WTC11 (cell line): ENCODE data around the gene SKI. TPM values are rescaled to one million over a fixed set of nuclear protein-coding genes. Genes with fewer than 3 reads are reported as not detected.

Experiments
- ATAC-seq: fragments of 200-7000 bp; cut with Tn5 transposase; 2 replicates; pipeline ENCODE4 v1.10.0; 2021; ENCODE audit warnings: mild to moderate bottlenecking, moderate library complexity
- CTCF ChIA-PET: fragments of 300-600 bp; sonication (Branson Sonifier 250); formaldehyde crosslinking; loops from one replicate; lab custom pipeline; 2021; ENCODE audit warnings: antibody characterized with exemption; lab: Charles Lee
- POLR2A ChIA-PET: fragments of 350-600 bp; sonication (Branson Sonifier 250); formaldehyde crosslinking; loops from one replicate; lab custom pipeline; 2021; ENCODE audit warnings: antibody characterized with exemption; lab: Charles Lee
- DNase-seq: peaks from one replicate; pipeline ENCODE4 v3.0.0; 2021; ENCODE audit warnings: low spot score
- H3K27ac Mint-ChIP-seq: 2 replicates; pipeline ENCODE4 v1.8.0; 2021; ENCODE audit warnings: mixed read lengths
- H3K27me3 Mint-ChIP-seq: 2 replicates; pipeline ENCODE4 v1.8.0; 2021; ENCODE audit warnings: low read depth, mild to moderate bottlenecking, moderate library complexity, mixed read lengths
- H3K36me3 Mint-ChIP-seq: 2 replicates; pipeline ENCODE4 v1.8.0; 2021; ENCODE audit warnings: mixed read lengths
- H3K4me1 Mint-ChIP-seq: 2 replicates; pipeline ENCODE4 v1.8.0; 2022; ENCODE audit warnings: mixed read lengths
- H3K4me3 Mint-ChIP-seq: 2 replicates; pipeline ENCODE4 v1.8.0; 2021; ENCODE audit warnings: mild to moderate bottlenecking, moderate library complexity, mixed read lengths
- H3K9me3 Mint-ChIP-seq: 2 replicates; pipeline ENCODE4 v1.8.0; 2021; ENCODE audit warnings: mixed read lengths
- AFF4 ChIP-seq: sonication (generic); formaldehyde crosslinking; IDR thresholded peaks from 2 replicates; pipeline ENCODE4 v1.8.1; 2023; ENCODE audit warnings: mild to moderate bottlenecking, missing genetic modification reagents, borderline replicate concordance
- CDX4 ChIP-seq: fragments of 250-450 bp; sonication (Bioruptor Pico); IDR thresholded peaks from 2 replicates; pipeline ENCODE4 v1.9.0; 2021; ENCODE audit warnings: moderate library complexity, mild to moderate bottlenecking, inconsistent platforms, borderline replicate concordance
- E2F4 ChIP-seq: sonication (generic); formaldehyde crosslinking; IDR thresholded peaks from 2 replicates; pipeline ENCODE4 v1.8.1; 2022; ENCODE audit warnings: low read depth, mild to moderate bottlenecking, moderate library complexity, missing genetic modification reagents, borderline replicate concordance
- ELF4 ChIP-seq: sonication (generic); formaldehyde crosslinking; IDR thresholded peaks from 2 replicates; pipeline ENCODE4 v1.8.1; 2022; ENCODE audit warnings: low read depth, mild to moderate bottlenecking, moderate library complexity, missing genetic modification reagents
- FOXJ3 ChIP-seq: sonication (generic); formaldehyde crosslinking; IDR thresholded peaks from 2 replicates; pipeline ENCODE4 v1.9.0; 2021; ENCODE audit warnings: missing genetic modification reagents, mild to moderate bottlenecking, borderline replicate concordance
- GABPB1 ChIP-seq: sonication (generic); formaldehyde crosslinking; IDR thresholded peaks from 2 replicates; pipeline ENCODE4 v1.8.1; 2023; ENCODE audit warnings: mild to moderate bottlenecking, missing genetic modification reagents
- IRF2 ChIP-seq: sonication (generic); formaldehyde crosslinking; IDR thresholded peaks from 2 replicates; pipeline ENCODE4 v1.8.0; 2022; ENCODE audit warnings: low read depth, missing genetic modification reagents, borderline replicate concordance
- JAZF1 ChIP-seq: fragments of 250-450 bp; sonication (Bioruptor Pico); IDR thresholded peaks from 2 replicates; pipeline ENCODE4 v1.9.0; 2021; ENCODE audit warnings: moderate library complexity, mild to moderate bottlenecking, inconsistent platforms
- NFYB ChIP-seq: sonication (generic); formaldehyde crosslinking; conservative IDR thresholded peaks from 2 replicates; pipeline ENCODE4 v1.8.0; 2022; ENCODE audit warnings: low read depth, missing genetic modification reagents
- SMAD4 ChIP-seq: sonication (generic); formaldehyde crosslinking; IDR thresholded peaks from 2 replicates; pipeline ENCODE4 v1.8.0; 2022; ENCODE audit warnings: mild to moderate bottlenecking, missing genetic modification reagents
- SOX15 ChIP-seq: fragments of 250-450 bp; sonication (Bioruptor Pico); IDR thresholded peaks from 2 replicates; pipeline ENCODE4 v1.9.0; 2021; ENCODE audit warnings: mild to moderate bottlenecking
- TP53 ChIP-seq: sonication (generic); formaldehyde crosslinking; IDR thresholded peaks from 2 replicates; pipeline ENCODE4 v1.8.1; 2023; ENCODE audit warnings: mild to moderate bottlenecking, missing genetic modification reagents
- ZNF423 ChIP-seq: fragments of 250-450 bp; sonication (Bioruptor Pico); IDR thresholded peaks from 2 replicates; pipeline ENCODE4 v2.1.2; 2022; ENCODE audit warnings: mild to moderate bottlenecking, moderate library complexity
- ZNF671 ChIP-seq: fragments of 250-450 bp; sonication (Bioruptor Pico); IDR thresholded peaks from 2 replicates; pipeline ENCODE4 v1.8.0; 2021; ENCODE audit warnings: mild to moderate bottlenecking
- total RNA-seq: library from RNA; stranded (reverse); gene quantifications from 3 replicates; pipeline ENCODE4 v1.2.3, GENCODE V29; 2021
- TF ChIP-seq, protein P1 (sequence below): sonication (generic); formaldehyde crosslinking; IDR thresholded peaks from 2 replicates; pipeline ENCODE4 v1.8.1; 2022; ENCODE audit warnings: missing genetic modification reagents, borderline replicate concordance
- TF ChIP-seq, protein P2 (sequence below): fragments of 250-450 bp; sonication (Bioruptor Pico); IDR thresholded peaks from 2 replicates; pipeline ENCODE4 v1.9.0; 2021; ENCODE audit warnings: mild to moderate bottlenecking
- TF ChIP-seq, protein P3 (sequence below): sonication (generic); formaldehyde crosslinking; IDR thresholded peaks from 2 replicates; pipeline ENCODE4 v1.8.1; 2022; ENCODE audit warnings: mild to moderate bottlenecking, moderate library complexity, missing genetic modification reagents

Gene SKI
- total RNA-seq, 1 experiment from 2014 or later, result 88.6 TPM

DNA sequence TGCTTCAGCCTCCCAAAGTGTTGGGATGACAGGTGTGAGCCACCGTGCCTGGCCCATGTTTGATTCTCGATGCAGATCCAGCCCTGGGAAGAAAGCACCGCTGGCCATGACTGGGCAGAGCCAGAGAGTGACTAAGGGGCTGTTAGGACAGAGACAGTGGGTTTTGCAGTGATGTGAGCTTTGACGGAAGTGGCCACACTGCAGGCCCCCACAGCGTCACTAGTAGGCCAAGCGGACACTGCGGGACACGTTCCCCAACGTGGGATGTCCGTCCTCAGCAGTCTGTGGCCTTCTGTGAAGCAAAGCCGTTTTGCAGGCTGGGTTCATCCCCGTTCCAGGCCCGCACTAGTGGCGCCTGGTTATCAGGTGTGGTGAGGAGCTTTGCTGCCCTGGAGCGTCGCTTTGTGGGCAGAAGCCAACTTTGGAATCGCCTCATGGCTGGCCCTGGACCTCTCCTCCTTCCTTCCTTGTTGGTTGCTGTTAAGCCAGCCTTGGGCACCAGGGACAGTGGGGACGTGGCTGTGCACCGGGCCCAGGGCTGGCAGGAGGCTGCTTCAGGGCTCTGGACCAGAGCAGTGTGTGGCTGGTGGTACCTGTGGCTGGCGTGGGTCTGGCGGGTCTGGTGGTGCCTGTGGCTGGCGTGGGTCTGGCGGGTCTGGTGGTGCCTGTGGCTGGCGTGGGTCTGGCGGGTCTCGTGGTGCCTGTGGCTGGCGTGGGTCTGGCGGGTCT, 41.2 kb downstream of the SKI start:
- no peak for ATAC-seq
- Mint-ChIP-seq H3K27me3 (no peaks in the 10 kb centered on the region), H3K4me1 (peaks cover 40% of the 10 kb centered on the region), H3K4me3 (no peak overlapping the region), H3K9me3 (no peaks in the 10 kb centered on the region)
- CTCF ChIA-PET, result no interaction called here
- no peak for TF ChIP-seq E2F4 (CRISPR knock-in tag)
- no peak for TF ChIP-seq FOXJ3 (CRISPR knock-in tag)
- TF ChIP-seq SMAD4 (CRISPR knock-in tag), result no peak
- TF ChIP-seq, all 79 proteins: peak for 0
- POLR2A ChIA-PET, result no interaction called here
- Mint-ChIP-seq H3K36me3 (no peaks in the 10 kb centered on the region), H3K27ac (peak overlapping the region; percentile 88)
- DNase-seq, result no peak

DNA sequence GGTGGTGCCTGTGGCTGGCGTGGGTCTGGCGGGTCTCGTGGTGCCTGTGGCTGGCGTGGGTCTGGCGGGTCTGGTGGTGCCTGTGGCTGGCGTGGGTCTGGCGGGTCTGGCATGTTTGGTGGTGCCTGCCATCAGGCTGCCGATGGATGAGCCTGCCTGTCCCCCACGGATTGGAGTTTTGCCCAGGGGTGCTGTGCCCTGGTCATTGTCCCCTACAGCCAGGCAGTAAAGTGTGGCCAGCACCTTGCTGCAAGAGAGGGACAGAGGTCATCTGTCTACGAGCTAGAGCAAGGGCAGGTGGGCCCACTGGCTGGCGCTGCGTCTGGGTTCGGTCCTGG, 41.8 kb downstream of the SKI start:
- CTCF ChIA-PET, result no interaction called here
- ATAC-seq, result no peak

More for the DNA sequence above, 41.8 kb downstream of the SKI start:
- H3K36me3 Mint-ChIP-seq, result no peaks in the 10 kb centered on the region
- no peaks in the 10 kb centered on the region for H3K27me3 Mint-ChIP-seq
- H3K27ac Mint-ChIP-seq, result no peak overlapping the region; the same call in 1 of the 2 replicates
- no peak for TF ChIP-seq IRF2 (CRISPR knock-in tag)
- TF ChIP-seq CDX4 (CRISPR knock-in tag), result no peak
- TF ChIP-seq ZNF423 (CRISPR knock-in tag), result no peak
- no peak for TF ChIP-seq NFYB (CRISPR knock-in tag)
- TF ChIP-seq ZNF671 (CRISPR knock-in tag), result no peak
- no peak for TF ChIP-seq TP53 (CRISPR knock-in tag)
- TF ChIP-seq SOX15 (CRISPR knock-in tag), result no peak
- no peak for TF ChIP-seq GABPB1 (CRISPR knock-in tag)
- TF ChIP-seq AFF4, result no peak
- TF ChIP-seq ELF4 (CRISPR knock-in tag), result no peak
- TF ChIP-seq, protein P1, sequence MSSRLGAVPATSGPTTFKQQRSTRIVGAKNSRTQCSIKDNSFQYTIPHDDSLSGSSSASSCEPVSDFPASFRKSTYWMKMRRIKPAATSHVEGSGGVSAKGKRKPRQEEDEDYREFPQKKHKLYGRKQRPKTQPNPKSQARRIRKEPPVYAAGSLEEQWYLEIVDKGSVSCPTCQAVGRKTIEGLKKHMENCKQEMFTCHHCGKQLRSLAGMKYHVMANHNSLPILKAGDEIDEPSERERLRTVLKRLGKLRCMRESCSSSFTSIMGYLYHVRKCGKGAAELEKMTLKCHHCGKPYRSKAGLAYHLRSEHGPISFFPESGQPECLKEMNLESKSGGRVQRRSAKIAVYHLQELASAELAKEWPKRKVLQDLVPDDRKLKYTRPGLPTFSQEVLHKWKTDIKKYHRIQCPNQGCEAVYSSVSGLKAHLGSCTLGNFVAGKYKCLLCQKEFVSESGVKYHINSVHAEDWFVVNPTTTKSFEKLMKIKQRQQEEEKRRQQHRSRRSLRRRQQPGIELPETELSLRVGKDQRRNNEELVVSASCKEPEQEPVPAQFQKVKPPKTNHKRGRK (CRISPR knock-in tag), result no peak
- TF ChIP-seq JAZF1, result no peak
- TF ChIP-seq, protein P2, sequence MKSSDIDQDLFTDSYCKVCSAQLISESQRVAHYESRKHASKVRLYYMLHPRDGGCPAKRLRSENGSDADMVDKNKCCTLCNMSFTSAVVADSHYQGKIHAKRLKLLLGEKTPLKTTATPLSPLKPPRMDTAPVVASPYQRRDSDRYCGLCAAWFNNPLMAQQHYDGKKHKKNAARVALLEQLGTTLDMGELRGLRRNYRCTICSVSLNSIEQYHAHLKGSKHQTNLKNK, result no peak
- TF ChIP-seq, protein P3, sequence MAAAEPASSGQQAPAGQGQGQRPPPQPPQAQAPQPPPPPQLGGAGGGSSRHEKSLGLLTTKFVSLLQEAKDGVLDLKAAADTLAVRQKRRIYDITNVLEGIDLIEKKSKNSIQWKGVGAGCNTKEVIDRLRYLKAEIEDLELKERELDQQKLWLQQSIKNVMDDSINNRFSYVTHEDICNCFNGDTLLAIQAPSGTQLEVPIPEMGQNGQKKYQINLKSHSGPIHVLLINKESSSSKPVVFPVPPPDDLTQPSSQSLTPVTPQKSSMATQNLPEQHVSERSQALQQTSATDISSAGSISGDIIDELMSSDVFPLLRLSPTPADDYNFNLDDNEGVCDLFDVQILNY (CRISPR knock-in tag), result no peak
- no peak overlapping the region for H3K4me3 Mint-ChIP-seq
- no peaks in the 10 kb centered on the region for H3K9me3 Mint-ChIP-seq
- POLR2A ChIA-PET, result no interaction called here
- peaks cover 42% of the 10 kb centered on the region for H3K4me1 Mint-ChIP-seq
- DNase-seq, result no peak
